Measurements from ENCODE around the gene TNFSF8. TPM values are rescaled to one million over a fixed set of nuclear protein-coding genes. Genes with fewer than 3 reads are reported as not detected.

TNFSF8 gene
- polyA plus RNA-seq, 6 donors from 2014 or later = 0.42 to 9.5 (median 7.0) TPM

DNA sequence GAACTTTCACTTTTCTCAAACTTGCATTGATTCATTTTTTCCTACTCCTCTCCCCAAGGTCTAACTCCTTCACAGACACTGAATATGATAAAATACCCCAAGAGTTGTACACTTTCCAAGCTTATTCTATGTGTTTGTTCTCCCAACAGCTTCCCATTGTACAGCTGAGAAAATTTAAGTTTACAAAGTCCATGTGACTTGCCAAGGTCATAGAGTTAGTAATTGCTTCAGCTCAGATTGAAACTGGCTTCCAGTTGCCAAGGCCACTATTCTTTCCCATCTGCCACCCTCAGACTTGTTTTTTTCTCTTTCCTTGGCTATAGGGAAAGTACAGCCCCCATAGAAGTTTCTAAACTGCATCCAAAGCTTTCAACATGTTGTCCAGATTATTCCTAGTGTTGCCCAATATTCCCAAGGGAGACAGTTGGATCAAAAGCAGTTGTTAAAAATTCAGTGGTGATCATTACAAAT, 34.8 kb downstream of the TNFSF8 start:
- Mint-ChIP-seq H3K4me3 (peak overlapping the region in 1 of 8 donors; percentile 65), H3K27ac (peak overlapping the region in 1 of 6 donors; percentile 24), H3K4me1 (peaks cover 39 to 44% (median 43%) of the 10 kb centered on the region in 3 donors), H3K9me3 (peaks cover 0 to 11% (median 4%) of the 10 kb centered on the region in 7 donors), H3K27me3 (no peaks in the 10 kb centered on the region), H3K36me3 (peaks cover 0 to 3% of the 10 kb centered on the region in 2 donors)
- ATAC-seq (ENCODE audit: low read depth in 2 of 2) (no peak), DNase-seq (no peak)

DNA sequence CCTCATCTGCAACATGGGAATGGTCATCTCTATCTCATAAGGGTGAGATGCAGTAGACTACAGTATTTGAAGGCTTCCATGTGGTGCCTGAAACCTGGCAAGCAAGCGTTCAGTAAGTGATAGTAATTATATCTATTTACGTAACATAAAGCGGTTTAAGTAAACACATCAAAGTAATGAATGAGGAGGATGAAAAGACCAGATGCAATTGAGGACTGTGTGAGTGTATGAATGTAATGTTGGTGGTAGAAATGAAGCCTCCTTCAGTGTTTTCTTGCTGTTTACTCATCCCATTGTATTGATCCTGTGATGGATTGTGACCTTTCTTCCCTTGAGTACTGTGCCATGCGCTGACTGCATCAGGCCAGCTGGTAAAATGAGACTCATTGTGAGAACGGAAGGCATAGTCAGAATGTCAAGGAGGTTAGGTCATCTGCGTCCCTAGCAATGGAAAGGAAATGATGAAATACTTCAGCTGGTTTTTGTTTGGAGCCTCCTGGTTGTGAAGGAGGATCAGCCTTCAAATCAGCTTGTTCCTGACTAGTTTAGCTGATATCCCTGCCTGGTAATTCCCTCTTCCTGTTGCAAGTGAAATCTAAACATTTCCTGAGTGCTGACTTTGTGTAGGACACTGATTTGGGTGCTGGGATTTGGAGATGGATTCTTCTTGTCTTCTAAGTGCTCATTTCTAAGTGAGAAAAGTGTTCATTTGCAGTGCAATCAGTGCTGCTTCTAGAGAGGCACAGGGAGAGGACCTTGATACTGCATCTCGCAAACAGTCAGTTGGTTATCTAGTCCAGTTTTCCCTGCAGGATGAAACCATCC, 35.6 kb downstream of the TNFSF8 start:
- DNase-seq = no peak
- no peaks in the 10 kb centered on the region for H3K27me3 Mint-ChIP-seq
- no peak for ATAC-seq (ENCODE audit: low read depth in 2 of 2)
- H3K4me1 Mint-ChIP-seq = peaks cover 46 to 51% (median 47%) of the 10 kb centered on the region in 3 donors
- H3K27ac Mint-ChIP-seq = peak overlapping the region in 4 of 6 donors; percentile 18 to 90 (median 58)
- H3K36me3 Mint-ChIP-seq = peaks cover 0 to 3% of the 10 kb centered on the region in 2 donors
- peak overlapping the region in 3 of 8 donors; percentile 27 to 65 (median 48) for H3K4me3 Mint-ChIP-seq
- peaks cover 0 to 11% (median 4%) of the 10 kb centered on the region in 7 donors for H3K9me3 Mint-ChIP-seq

DNA sequence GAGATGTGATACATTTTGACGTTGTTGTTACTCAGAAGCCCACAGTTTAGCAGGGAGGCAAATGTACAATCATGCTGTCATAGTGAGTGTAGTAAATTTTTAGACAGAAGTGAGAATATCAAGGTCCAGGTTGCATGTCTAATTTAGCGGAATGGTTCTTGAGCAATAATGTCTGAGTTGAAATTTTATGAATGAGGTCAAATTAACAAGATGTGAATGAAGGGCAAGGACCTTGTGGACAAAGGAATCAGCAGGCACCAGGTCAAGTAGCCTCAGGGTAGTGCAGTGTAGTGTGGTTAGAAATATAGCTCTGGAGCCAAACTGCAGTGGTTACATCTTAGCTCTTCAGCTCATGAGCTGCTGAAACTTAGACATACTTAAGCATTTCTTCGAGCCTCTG, 36.2 kb downstream of the TNFSF8 start:
- Mint-ChIP-seq H3K4me3 (peak overlapping the region in 5 of 8 donors; percentile 22 to 68 (median 58)), H3K9me3 (peaks cover 0 to 11% (median 4%) of the 10 kb centered on the region in 7 donors), H3K27me3 (no peaks in the 10 kb centered on the region), H3K27ac (peak overlapping the region in 5 of 6 donors; percentile 71 to 95 (median 90)), H3K4me1 (peaks cover 52 to 57% (median 53%) of the 10 kb centered on the region in 3 donors), H3K36me3 (peaks cover 0 to 3% of the 10 kb centered on the region in 2 donors)
- ATAC-seq (ENCODE audit: low read depth in 2 of 2) (no peak), DNase-seq (no peak)

DNA sequence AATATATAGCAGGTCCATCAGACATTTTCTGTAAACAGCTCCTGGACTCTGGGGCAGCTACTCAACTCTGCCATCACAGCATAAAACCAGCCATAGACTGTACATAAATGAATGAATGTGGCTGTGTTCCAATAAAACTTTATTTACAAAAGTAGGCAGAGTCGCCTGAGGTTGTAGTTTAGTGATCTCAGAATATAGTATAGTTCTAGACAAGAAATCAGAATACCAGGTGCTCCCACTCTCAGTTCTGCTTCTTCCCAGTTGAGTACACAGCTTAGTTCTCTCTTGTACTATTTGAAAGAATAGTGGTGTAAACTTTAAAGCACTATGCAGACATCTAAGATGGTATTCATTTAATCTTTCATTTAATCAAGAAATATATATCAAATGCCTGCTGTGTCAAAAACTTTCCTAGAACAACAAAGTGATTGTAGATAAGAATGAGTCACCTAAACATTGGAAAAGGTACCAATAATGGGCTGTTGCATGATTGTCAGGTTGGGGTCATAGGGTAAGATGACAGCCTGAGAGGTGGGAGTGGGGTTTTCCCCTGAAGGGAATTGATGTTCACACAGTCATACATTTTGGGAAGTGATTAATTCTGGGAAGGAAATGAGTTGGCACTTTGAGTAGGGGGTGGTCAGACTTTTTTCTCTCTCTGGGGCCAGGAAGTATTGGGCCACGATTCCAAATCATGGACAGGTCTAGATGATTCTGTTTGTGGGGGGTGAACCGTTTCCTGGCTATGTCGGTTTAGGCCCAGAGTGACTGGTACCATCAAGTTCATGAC, 37.0 kb downstream of the TNFSF8 start:
- H3K36me3 Mint-ChIP-seq = peaks cover 0 to 3% of the 10 kb centered on the region in 2 donors
- peak overlapping the region; percentile 3 to 71 (median 48) for H3K4me3 Mint-ChIP-seq
- H3K9me3 Mint-ChIP-seq = peaks cover 0 to 11% (median 4%) of the 10 kb centered on the region in 7 donors
- peaks cover 57 to 63% (median 57%) of the 10 kb centered on the region in 3 donors for H3K4me1 Mint-ChIP-seq
- no peaks in the 10 kb centered on the region for H3K27me3 Mint-ChIP-seq
- H3K27ac Mint-ChIP-seq = peak overlapping the region; percentile 21 to 95 (median 90)
- DNase-seq = peak; percentile 70
- ATAC-seq (ENCODE audit: low read depth in 2 of 2) = peak; percentile 93 to 94

DNA sequence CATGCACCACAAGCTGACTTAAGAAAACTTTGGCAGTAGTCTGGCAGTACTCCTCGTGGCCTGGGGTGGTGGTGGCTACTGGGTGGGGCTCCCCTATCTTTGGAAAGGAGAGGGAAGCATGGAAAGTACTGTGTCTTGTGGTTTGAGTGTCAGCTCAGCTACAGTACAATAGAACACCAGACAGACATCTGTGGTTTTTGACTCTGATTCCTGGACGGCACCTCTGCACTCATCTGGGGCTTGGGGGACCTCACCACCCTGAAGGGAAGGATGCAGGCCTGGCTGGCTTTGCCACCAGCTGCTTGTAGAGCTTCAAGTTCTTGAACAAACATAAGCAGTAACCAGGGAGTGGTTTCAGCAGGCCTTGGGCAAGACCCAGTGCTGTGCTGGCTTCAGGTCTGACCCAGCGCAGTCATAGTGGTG, 40.6 kb downstream of the TNFSF8 start:
- Mint-ChIP-seq H3K27me3 (no peaks in the 10 kb centered on the region), H3K36me3 (peaks cover 4 to 10% of the 10 kb centered on the region in 2 donors), H3K27ac (peak overlapping the region; percentile 78 to 99 (median 92)), H3K9me3 (peaks cover 5 to 26% (median 14%) of the 10 kb centered on the region in 7 donors), H3K4me1 (peaks cover 46 to 52% (median 46%) of the 10 kb centered on the region in 3 donors), H3K4me3 (peak overlapping the region in 6 of 8 donors; percentile 29 to 85 (median 57))
- ATAC-seq (ENCODE audit: low read depth in 2 of 2) = peak; percentile 65 to 66
- peak; percentile 65 for DNase-seq

DNA sequence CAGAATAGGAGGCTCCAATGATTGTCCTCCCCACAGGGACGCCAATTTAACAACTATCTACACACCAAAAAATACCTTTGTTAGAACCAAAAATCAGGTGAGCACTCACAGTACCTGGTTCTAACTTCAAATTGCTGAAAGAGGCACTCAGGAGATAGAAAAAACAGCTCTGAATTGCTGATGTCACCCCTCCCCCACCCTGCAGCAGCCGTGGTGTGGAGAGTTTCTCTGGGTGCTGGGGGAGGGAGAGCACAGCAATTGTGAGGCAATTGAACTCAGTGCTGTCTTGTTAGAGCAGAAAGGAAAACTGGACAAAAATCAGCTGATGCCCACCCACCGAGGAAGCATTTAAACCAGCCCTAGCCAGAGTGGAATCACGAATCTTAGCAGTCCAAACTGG, 41.8 kb downstream of the TNFSF8 start:
- Mint-ChIP-seq H3K4me3 (peak overlapping the region in 1 of 8 donors; percentile 21), H3K27ac (peak overlapping the region in 1 of 6 donors; percentile 78), H3K4me1 (peaks cover 34 to 40% (median 34%) of the 10 kb centered on the region in 3 donors), H3K27me3 (no peaks in the 10 kb centered on the region), H3K36me3 (peaks cover 9 to 10% of the 10 kb centered on the region in 2 donors), H3K9me3 (peaks cover 5 to 38% (median 26%) of the 10 kb centered on the region in 7 donors)
- DNase-seq (no peak), ATAC-seq (ENCODE audit: low read depth in 2 of 2) (no peak)

DNA sequence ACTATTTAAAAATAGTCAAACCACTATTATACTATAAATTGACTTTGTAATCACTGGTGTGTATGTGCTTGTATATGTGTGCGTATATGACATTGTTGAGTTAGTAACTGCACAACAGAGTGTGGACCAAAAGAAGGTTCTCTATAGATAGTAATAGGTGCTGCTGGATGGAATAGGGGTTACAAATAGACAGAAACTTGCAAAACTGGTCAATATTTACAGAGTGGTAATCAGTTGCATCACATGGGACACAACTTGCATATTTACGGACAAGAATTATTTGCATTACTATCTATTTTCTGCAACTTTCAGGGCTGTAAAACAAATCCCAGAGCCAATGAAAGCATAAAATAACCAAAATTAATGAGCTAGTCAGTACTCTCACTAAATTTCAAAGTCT, 42.4 kb downstream of the TNFSF8 start:
- H3K36me3 Mint-ChIP-seq = peaks cover 9 to 10% of the 10 kb centered on the region in 2 donors

DNA sequence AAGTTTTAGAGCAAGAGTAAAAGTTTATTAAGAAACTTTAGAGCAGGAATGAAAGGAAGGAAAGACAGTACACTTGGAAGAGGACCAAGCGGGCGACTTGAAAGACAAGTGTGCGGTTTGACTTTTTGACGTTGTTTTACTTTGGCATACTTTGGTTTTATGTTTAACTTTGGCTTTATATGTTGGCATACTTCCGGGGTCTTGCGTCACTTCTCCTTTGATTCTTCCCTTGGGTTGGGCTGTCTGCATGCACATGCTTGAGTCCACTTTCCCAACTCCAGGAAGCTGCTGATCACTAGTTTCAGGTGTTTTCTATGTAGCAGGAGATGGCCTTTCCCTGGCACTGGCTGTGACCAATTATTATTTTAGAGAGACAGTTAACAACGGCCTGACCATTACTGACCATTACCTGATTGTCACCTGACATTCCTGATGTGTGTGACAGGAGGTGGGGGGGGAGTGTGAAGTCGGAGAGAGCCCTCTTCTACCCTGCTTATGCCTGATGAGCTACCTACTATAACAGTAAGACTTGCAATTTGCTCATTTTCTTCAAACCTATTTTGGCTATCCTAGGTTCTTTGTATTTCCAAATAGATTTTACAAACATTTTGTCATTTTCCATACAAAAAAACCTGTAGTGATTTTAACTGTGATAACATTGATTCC, 45.5 kb downstream of the TNFSF8 start:
- peaks cover 5 to 10% of the 10 kb centered on the region in 2 donors for H3K36me3 Mint-ChIP-seq
- no peak overlapping the region for H3K4me3 Mint-ChIP-seq
- DNase-seq (no peak), ATAC-seq (ENCODE audit: low read depth in 2 of 2) (no peak)
- peaks cover 11 to 14% (median 12%) of the 10 kb centered on the region in 3 donors for H3K4me1 Mint-ChIP-seq
- peaks cover 4 to 38% (median 32%) of the 10 kb centered on the region in 7 donors for H3K9me3 Mint-ChIP-seq
- no peak overlapping the region for H3K27ac Mint-ChIP-seq
- no peaks in the 10 kb centered on the region for H3K27me3 Mint-ChIP-seq

More for the DNA sequence above, 42.4 kb downstream of the TNFSF8 start:
- DNase-seq (no peak), ATAC-seq (ENCODE audit: low read depth in 2 of 2) (no peak)
- Mint-ChIP-seq H3K4me3 (no peak overlapping the region), H3K27ac (no peak overlapping the region), H3K4me1 (peaks cover 28 to 33% (median 30%) of the 10 kb centered on the region in 3 donors), H3K27me3 (no peaks in the 10 kb centered on the region), H3K9me3 (peaks cover 5 to 38% (median 27%) of the 10 kb centered on the region in 7 donors)

DNA sequence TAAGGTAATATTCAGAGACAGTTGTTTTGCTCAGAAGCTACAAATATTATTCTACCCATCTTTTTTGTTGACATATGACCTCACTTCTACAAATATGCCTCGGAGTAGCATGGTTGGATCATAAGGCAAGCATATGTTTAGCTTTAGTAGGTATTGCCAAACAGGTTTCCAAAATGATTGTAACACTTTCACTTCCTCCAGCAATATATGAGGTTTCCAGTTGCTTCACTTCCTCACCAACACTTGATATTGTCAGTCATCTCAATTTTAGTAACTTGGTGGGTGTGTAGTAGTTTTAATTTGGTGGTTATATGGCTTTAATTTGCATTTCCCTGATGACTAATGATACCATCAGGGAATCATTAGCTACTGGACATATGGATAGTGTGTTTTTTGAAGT, 46.7 kb downstream of the TNFSF8 start:
- peaks cover 5 to 10% of the 10 kb centered on the region in 2 donors for H3K36me3 Mint-ChIP-seq
- ATAC-seq (ENCODE audit: low read depth in 2 of 2) (peak in 1 of 2 donors; percentile 21), DNase-seq (no peak)
- peaks cover 4 to 38% (median 32%) of the 10 kb centered on the region in 7 donors for H3K9me3 Mint-ChIP-seq
- no peak overlapping the region for H3K27ac Mint-ChIP-seq
- H3K4me3 Mint-ChIP-seq = no peak overlapping the region
- H3K4me1 Mint-ChIP-seq = peaks cover 0 to 2% (median 0%) of the 10 kb centered on the region in 3 donors
- H3K27me3 Mint-ChIP-seq = no peaks in the 10 kb centered on the region

DNA sequence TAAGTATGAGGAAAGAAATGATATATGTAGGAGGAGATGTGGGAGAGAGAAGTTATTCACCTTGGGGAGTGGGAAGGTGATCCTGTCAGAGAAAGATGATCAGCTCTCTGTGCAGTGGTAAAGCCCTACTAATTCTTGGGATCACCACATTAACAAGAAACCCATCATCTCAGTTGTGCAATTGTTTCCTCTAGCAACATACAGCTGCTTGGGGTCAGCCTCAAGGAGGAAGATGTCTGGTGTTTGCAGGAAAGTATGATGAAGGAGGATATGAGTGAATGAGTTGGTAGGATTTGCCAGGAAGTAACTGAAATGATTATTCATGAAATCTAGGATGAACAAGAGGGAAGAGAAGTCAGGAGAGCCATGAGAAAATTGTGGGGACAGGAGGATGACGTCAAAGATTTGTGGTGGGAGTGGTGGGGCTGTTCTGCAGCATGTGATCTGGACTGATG, 50.1 kb downstream of the TNFSF8 start:
- Mint-ChIP-seq H3K36me3 (peaks cover 0 to 7% of the 10 kb centered on the region in 2 donors), H3K9me3 (peaks cover 4 to 42% (median 38%) of the 10 kb centered on the region in 7 donors), H3K27ac (no peak overlapping the region)

DNA sequence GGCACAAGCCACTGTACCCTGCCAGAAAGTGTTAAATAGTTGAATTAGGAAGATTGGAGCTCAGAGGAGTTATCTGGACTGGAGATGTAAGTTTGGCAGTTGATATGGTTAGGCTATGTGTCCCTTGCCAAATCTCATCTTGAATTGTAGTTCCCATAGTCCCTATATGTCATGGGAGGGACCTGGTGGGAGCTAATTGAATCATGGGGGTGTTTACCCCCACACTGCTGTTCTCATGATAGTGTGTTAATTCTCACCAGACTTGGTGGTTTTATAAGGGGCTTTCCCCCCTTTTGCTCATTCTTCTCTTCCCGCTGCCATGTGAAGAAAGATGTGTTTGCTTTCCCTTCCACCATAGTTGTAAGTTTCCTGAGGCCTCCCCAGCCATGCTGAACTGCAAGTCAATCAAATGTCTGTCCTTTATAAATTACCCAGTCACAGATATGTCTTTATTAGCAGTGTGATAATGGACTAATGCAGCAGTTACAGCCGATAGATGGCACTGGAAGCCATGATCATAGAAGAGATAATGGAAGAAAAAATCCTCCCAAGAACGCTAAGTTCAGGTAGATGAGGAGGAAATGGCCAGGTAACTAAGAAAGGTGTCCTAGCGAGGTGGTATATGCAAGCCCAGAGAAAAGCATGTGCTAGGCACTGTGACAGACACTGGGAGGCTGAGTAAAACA, 51.4 kb downstream of the TNFSF8 start:
- DNase-seq = no peak
- Mint-ChIP-seq H3K36me3 (peaks cover 0 to 7% of the 10 kb centered on the region in 2 donors), H3K27me3 (peaks cover 0 to 8% (median 0%) of the 10 kb centered on the region in 3 donors), H3K4me3 (no peak overlapping the region), H3K4me1 (no peaks in the 10 kb centered on the region), H3K9me3 (peaks cover 4 to 42% (median 34%) of the 10 kb centered on the region in 7 donors), H3K27ac (peak overlapping the region in 2 of 6 donors; percentile 52 to 85)
- no peak for ATAC-seq (ENCODE audit: low read depth in 2 of 2)

More for the DNA sequence above, 50.1 kb downstream of the TNFSF8 start:
- H3K4me1 Mint-ChIP-seq = no peaks in the 10 kb centered on the region
- ATAC-seq (ENCODE audit: low read depth in 2 of 2) = no peak
- no peak for DNase-seq
- peaks cover 0 to 8% (median 0%) of the 10 kb centered on the region in 3 donors for H3K27me3 Mint-ChIP-seq
- H3K4me3 Mint-ChIP-seq = no peak overlapping the region

DNA sequence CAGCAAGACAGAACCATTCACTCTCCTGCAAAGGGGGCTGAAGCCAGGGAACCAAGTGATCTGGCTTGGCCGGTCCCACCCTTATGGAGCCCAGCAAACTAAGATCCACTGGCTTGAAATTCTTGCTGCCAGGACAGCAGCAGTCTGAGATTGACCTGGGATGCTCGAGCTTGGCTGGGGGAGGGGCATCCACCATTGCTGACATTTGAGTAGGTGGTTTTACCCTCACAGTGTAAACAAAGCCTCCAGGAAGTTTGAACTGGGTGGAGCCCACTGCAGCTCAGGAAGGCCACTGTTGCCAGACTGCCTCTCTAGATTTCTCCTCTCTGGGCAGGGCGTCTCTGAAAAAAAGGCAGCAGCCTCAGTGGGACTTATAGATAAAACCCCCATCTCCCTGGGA, 60.5 kb downstream of the TNFSF8 start:
- Mint-ChIP-seq H3K9me3 (peaks cover 4 to 33% (median 13%) of the 10 kb centered on the region in 7 donors), H3K27ac (no peak overlapping the region), H3K27me3 (peaks cover 0 to 5% (median 0%) of the 10 kb centered on the region in 3 donors), H3K36me3 (peaks cover 7 to 12% of the 10 kb centered on the region in 2 donors), H3K4me1 (peaks cover 9 to 15% (median 11%) of the 10 kb centered on the region in 3 donors), H3K4me3 (peak overlapping the region in 6 of 8 donors; percentile 16 to 64 (median 46))
- ATAC-seq (ENCODE audit: low read depth in 2 of 2) (no peak), DNase-seq (no peak)
